Panc1 (cell line): ENCODE measurements around the gene GPR65.

Source experiments
- POLR2AphosphoS5 ChIP-seq: IDR thresholded peaks from 2 replicates; pipeline ENCODE4 v1.6.1; 2012; ENCODE audit warnings: mild to moderate bottlenecking, low read depth, low read length, moderate library complexity
- SIN3A ChIP-seq: IDR thresholded peaks from 2 replicates; pipeline ENCODE4 v1.6.1; 2012; ENCODE audit warnings: low read depth, mild to moderate bottlenecking, low read length, moderate library complexity, borderline replicate concordance; ENCODE audit not compliant: insufficient read depth
- TCF7L2 ChIP-seq: IDR thresholded peaks from 2 replicates; pipeline ENCODE4 v1.6.1; 2011; ENCODE audit warnings: mild to moderate bottlenecking, low read depth, low read length, inconsistent platforms
- TF ChIP-seq, protein P1 (sequence below): fragments of 450-650 bp; IDR thresholded peaks from 2 replicates; pipeline ENCODE4 v1.5.1; 2017; ENCODE audit warnings: mild to moderate bottlenecking
- TF ChIP-seq, protein P2 (sequence below), 2 experiments: IDR thresholded peaks; 2 replicates each; pipeline ENCODE4 v1.6.1; 2011 to 2012; ENCODE audit warnings: low read depth in 2 of 2, control low read depth in 1 of 2, low read length in 1 of 2, mild to moderate bottlenecking in 1 of 2, moderate library complexity in 1 of 2; ENCODE audit not compliant: insufficient read depth in 1 of 2

DNA sequence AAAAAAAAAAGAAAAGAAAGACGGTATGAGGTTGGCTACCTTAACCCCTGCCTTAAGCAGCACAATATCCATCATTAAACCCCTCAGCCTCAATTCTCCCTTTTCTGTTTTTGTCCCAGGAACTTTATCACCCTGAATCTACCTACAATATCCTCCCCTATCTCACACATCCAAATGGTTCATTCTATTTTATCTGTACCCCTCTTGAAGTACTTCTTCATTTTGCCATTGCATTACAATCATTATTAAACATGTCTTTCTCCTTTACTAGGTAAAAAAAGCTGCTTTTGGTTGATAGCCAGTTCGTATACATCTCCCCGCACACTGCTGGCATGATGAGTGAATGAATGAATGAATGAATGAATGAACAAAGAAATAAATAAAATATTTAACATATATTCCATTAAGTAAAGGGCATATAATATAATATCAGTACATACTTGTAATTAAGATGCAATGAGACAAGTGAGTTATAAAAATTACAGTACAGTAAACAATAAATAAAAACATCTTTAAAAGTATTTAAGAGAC lies 364 bp upstream of the GPR65 start:
- TF ChIP-seq, protein P1, sequence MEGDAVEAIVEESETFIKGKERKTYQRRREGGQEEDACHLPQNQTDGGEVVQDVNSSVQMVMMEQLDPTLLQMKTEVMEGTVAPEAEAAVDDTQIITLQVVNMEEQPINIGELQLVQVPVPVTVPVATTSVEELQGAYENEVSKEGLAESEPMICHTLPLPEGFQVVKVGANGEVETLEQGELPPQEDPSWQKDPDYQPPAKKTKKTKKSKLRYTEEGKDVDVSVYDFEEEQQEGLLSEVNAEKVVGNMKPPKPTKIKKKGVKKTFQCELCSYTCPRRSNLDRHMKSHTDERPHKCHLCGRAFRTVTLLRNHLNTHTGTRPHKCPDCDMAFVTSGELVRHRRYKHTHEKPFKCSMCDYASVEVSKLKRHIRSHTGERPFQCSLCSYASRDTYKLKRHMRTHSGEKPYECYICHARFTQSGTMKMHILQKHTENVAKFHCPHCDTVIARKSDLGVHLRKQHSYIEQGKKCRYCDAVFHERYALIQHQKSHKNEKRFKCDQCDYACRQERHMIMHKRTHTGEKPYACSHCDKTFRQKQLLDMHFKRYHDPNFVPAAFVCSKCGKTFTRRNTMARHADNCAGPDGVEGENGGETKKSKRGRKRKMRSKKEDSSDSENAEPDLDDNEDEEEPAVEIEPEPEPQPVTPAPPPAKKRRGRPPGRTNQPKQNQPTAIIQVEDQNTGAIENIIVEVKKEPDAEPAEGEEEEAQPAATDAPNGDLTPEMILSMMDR = no peak
- TF ChIP-seq, protein P2, sequence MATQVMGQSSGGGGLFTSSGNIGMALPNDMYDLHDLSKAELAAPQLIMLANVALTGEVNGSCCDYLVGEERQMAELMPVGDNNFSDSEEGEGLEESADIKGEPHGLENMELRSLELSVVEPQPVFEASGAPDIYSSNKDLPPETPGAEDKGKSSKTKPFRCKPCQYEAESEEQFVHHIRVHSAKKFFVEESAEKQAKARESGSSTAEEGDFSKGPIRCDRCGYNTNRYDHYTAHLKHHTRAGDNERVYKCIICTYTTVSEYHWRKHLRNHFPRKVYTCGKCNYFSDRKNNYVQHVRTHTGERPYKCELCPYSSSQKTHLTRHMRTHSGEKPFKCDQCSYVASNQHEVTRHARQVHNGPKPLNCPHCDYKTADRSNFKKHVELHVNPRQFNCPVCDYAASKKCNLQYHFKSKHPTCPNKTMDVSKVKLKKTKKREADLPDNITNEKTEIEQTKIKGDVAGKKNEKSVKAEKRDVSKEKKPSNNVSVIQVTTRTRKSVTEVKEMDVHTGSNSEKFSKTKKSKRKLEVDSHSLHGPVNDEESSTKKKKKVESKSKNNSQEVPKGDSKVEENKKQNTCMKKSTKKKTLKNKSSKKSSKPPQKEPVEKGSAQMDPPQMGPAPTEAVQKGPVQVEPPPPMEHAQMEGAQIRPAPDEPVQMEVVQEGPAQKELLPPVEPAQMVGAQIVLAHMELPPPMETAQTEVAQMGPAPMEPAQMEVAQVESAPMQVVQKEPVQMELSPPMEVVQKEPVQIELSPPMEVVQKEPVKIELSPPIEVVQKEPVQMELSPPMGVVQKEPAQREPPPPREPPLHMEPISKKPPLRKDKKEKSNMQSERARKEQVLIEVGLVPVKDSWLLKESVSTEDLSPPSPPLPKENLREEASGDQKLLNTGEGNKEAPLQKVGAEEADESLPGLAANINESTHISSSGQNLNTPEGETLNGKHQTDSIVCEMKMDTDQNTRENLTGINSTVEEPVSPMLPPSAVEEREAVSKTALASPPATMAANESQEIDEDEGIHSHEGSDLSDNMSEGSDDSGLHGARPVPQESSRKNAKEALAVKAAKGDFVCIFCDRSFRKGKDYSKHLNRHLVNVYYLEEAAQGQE (IDR thresholded peaks at IDR 0.05; ENCODE audit: insufficient read depth in 1 of 2, low read depth in 2 of 2, low read length in 1 of 2) = no peak
- no peak for TF ChIP-seq POLR2AphosphoS5
- TF ChIP-seq TCF7L2 = no peak
- no peak for TF ChIP-seq SIN3A
